ENCODE data around the gene COL27A1.

Gene COL27A1

GRCh38 chr9:114149765-114150340, 5.5 kb upstream of the COL27A1 start:
- H3K4me3 ChIP-seq (replicated peaks; ENCODE audit: insufficient read depth, low read length) = no peak overlapping the region
- no peak overlapping the region for H3K27ac ChIP-seq (replicated peaks)
- no peak for TF ChIP-seq REST (IDR thresholded peaks at IDR 0.05; ENCODE audit: insufficient replicate concordance, low read depth)
- TF ChIP-seq GABPA (IDR thresholded peaks at IDR 0.05; ENCODE audit: low read depth) = no peak
- TF ChIP-seq POLR2AphosphoS5 (IDR thresholded peaks at IDR 0.05; ENCODE audit: low read depth) = no peak
- no peak for TF ChIP-seq SPI1 (IDR thresholded peaks at IDR 0.05; ENCODE audit: borderline replicate concordance, low read depth)
- no peak for TF ChIP-seq CTCF (IDR thresholded peaks at IDR 0.05; ENCODE audit: insufficient read depth, low read length)
- no peak for DNase-seq (ENCODE audit: low read depth in 1 of 2, low spot score in 1 of 2)
- peaks cover 20% of the 10 kb centered on the region for H3K27me3 ChIP-seq (ENCODE audit: insufficient read depth, poor library complexity, severe bottlenecking)

DNA sequence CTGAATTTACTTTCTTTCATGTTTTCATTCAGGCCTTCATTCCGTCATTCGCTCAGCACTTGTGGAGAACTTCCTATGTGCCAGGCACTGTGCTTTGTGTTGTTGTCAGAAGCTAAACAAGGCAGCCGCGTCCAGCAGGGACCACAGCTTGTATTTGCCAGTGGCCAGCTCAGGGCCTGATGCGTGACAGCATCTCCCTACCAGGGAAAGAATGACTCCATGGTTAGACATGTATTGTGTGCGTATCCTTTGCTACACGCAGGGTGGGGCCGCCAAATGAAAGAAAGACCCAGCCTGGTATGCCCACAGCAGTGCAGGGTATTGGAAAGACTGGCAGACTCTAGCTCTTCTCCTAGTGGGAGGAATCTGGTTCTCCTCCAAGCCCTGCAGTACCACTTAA, 4.7 kb upstream of the COL27A1 start:
- TF ChIP-seq REST (IDR thresholded peaks at IDR 0.05; ENCODE audit: insufficient replicate concordance, low read depth) (no peak), CTCF (IDR thresholded peaks at IDR 0.05; ENCODE audit: insufficient read depth, low read length) (no peak), SPI1 (IDR thresholded peaks at IDR 0.05; ENCODE audit: borderline replicate concordance, low read depth) (no peak), POLR2AphosphoS5 (IDR thresholded peaks at IDR 0.05; ENCODE audit: low read depth) (no peak), GABPA (IDR thresholded peaks at IDR 0.05; ENCODE audit: low read depth) (no peak)
- H3K27ac ChIP-seq (replicated peaks) = no peak overlapping the region
- no peak overlapping the region for H3K4me3 ChIP-seq (replicated peaks; ENCODE audit: insufficient read depth, low read length)
- H3K27me3 ChIP-seq (ENCODE audit: insufficient read depth, poor library complexity, severe bottlenecking) = peaks cover 23% of the 10 kb centered on the region
- no peak for DNase-seq (ENCODE audit: low read depth in 1 of 2, low spot score in 1 of 2)

DNA sequence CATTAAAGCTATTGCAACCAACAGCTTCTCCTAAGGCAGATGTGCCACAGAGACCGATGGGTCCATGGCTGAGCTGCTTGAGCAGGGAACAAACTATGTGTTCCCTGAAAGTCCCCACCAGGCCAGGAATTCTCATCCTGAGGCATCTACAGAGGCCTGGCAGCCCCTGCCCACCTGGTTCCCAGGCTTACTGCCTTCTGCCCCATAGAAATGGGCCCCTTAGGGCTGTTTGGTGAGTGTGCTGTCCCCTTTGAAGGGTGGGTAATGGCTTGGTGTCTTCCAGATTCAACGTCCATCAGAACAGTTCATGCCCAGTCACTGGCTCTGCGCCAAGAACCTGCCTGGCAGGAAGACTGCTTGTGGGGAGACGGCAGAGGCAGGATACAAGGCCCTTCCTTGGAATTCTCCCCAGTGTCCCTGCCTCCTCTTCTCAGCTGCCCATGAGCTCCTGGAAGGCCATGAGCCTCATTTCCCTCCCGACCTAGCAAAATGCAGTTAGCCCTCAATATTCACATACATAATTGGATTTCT, 3.8 kb upstream of the COL27A1 start:
- Histone ChIP-seq H3K27ac (replicated peaks) (no peak overlapping the region), H3K27me3 (ENCODE audit: insufficient read depth, poor library complexity, severe bottlenecking) (peaks cover 25% of the 10 kb centered on the region), H3K4me3 (replicated peaks; ENCODE audit: insufficient read depth, low read length) (no peak overlapping the region)
- TF ChIP-seq CTCF (IDR thresholded peaks at IDR 0.05; ENCODE audit: insufficient read depth, low read length) (no peak), SPI1 (IDR thresholded peaks at IDR 0.05; ENCODE audit: borderline replicate concordance, low read depth) (no peak), GABPA (IDR thresholded peaks at IDR 0.05; ENCODE audit: low read depth) (no peak), REST (IDR thresholded peaks at IDR 0.05; ENCODE audit: insufficient replicate concordance, low read depth) (no peak), POLR2AphosphoS5 (IDR thresholded peaks at IDR 0.05; ENCODE audit: low read depth) (no peak)
- DNase-seq (ENCODE audit: low read depth in 1 of 2, low spot score in 1 of 2) = no peak
